Measurements from ENCODE around the gene EXOC6.
A peak's percentile ranks its signal among the peaks of the same experiment; 100 is the strongest.
"Not testable (repeated sequence)": the region's sequence is repeated elsewhere in the genome, so short reads cannot be mapped to it uniquely, and the experiment has no call there.

The EXOC6 gene

DNA sequence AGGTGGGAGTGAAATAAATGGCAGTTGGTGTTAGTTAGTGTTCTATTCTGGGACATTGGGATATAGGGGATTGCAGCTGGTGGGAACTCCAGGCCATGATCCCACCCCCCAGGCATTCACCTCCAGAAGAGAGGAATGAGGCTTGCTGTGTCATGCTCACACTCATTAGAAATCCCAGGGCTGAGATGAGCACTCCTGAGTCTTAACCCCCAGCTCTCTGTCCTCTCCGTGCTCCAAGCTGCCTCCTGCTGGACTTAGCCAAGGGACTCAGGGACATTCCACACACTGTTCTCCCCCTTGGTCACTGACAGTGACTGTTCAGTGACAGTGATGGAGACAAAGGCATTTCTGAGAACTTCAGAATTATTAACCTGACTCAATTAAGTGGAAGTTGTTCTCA is 246.9 kb downstream of the EXOC6 start:
- TF ChIP-seq, protein P1, sequence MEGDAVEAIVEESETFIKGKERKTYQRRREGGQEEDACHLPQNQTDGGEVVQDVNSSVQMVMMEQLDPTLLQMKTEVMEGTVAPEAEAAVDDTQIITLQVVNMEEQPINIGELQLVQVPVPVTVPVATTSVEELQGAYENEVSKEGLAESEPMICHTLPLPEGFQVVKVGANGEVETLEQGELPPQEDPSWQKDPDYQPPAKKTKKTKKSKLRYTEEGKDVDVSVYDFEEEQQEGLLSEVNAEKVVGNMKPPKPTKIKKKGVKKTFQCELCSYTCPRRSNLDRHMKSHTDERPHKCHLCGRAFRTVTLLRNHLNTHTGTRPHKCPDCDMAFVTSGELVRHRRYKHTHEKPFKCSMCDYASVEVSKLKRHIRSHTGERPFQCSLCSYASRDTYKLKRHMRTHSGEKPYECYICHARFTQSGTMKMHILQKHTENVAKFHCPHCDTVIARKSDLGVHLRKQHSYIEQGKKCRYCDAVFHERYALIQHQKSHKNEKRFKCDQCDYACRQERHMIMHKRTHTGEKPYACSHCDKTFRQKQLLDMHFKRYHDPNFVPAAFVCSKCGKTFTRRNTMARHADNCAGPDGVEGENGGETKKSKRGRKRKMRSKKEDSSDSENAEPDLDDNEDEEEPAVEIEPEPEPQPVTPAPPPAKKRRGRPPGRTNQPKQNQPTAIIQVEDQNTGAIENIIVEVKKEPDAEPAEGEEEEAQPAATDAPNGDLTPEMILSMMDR (IDR thresholded peaks at IDR 0.05; ENCODE audit: insufficient read depth, missing control alignments), result no peak
- no peak for FAIRE-seq
- no peak for DNase-seq (ENCODE audit: insufficient read length, low spot score)

DNA sequence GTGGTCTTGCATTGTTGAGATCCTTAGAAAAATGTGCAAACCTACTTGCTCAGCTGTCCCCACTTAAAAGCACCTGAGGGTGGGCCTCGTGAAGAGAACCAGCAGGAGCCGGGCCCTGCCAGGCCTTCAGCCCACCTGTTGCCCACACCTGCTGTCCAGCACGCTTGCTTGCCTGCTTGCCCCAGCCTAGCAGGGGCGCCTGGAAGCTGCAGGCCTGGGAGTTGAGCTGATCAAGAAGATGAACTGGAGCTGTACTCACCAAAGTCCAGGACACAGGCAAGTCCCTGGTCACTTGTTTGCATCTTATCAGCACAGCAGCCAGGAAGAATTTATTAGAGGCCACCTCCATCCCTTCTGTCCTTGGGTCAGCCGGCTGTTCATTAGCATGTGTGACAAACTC is 248.6 kb downstream of the EXOC6 start:
- DNase-seq (ENCODE audit: insufficient read length, low spot score), result no peak
- TF ChIP-seq, protein P1 (IDR thresholded peaks at IDR 0.05; ENCODE audit: insufficient read depth, missing control alignments), result no peak
- FAIRE-seq, result no peak

DNA sequence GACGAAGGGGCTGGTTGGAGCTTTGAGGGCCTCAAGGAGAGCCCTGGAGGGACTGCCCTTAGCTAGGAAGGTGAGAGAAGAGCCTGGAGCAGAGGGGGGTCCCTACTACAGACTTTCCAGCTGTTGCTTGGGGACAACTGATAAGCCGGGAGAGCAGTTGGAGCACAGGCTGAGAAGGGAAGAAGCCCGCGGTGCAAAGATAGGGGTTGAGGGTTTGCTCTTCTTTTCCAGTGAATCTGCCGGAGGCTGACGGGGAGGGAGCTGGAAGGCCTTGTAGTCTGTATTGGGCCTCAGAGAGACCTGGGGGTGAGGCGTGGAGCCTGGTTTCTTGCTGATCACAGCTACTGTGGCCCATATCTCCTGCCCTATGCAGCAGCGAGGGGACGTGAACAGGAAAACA is 249.1 kb downstream of the EXOC6 start:
- TF ChIP-seq, protein P1 (IDR thresholded peaks at IDR 0.05; ENCODE audit: insufficient read depth, missing control alignments), result no peak
- FAIRE-seq, result no peak
- no peak for DNase-seq (ENCODE audit: insufficient read length, low spot score)

DNA sequence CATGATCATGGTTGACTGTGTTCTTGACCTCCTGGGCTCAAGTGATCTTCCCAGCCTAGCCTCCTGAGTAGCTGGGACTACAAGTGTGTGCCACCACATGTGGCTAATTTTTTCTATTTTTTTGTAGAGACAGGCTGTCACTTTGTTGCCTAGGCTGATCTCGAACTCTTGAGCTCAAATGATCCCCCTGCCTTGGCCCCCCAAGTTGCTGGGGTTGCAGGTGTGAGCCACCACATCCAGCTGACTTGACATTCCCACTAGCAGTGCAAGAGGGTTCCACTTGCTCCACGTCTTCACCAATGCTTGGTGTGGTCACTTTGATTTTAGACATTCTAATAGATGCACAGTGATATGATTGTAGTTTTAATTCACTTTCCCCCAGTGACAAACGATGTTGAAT is 250.5 kb downstream of the EXOC6 start:
- TF ChIP-seq, protein P1 (IDR thresholded peaks at IDR 0.05; ENCODE audit: insufficient read depth, missing control alignments), result no peak
- FAIRE-seq (no peak), DNase-seq (ENCODE audit: insufficient read length, low spot score) (no peak)

DNA sequence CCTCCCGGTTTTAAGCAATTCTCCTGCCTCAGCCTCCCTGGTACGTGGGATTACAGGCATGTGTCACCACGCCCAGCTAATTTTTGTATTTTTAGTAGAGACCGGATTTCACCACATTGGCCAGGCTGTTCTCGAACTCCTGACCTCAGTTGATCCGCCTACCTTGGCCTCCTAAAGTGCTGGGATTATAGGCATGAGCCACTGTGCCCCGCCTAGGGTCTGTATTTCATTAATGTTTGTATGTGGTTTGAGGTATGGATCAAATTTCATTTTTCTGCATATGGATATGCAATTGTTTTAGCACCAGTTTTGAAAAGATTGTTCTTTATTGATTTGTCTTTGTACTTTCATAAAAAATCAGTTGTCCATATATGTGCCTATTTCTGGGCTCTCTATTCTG is 251.3 kb downstream of the EXOC6 start:
- DNase-seq (ENCODE audit: insufficient read length, low spot score) (no peak), FAIRE-seq (no peak)
- TF ChIP-seq, protein P1 (IDR thresholded peaks at IDR 0.05; ENCODE audit: insufficient read depth, missing control alignments), result no peak

DNA sequence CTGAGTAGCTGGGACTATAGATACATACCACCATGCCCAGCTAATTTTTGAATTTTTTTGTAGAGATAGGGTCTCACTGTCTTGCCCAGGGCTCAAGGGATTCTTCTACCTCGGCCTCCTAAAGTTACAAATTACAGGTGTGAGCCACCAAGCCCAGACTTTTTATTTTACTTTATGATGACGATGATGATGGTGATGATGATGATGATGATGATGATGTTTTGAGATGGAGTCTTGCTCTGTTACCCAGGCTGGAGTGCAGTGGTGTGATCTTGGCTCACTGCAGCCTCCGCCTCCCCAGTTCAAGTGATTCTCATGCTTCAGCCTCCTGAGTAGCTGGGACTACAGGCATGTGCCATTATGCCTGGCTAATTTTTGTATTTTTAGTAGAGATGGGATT is 252.8 kb downstream of the EXOC6 start:
- FAIRE-seq; DNase-seq (ENCODE audit: insufficient read length, low spot score): not testable (repeated sequence)

DNA sequence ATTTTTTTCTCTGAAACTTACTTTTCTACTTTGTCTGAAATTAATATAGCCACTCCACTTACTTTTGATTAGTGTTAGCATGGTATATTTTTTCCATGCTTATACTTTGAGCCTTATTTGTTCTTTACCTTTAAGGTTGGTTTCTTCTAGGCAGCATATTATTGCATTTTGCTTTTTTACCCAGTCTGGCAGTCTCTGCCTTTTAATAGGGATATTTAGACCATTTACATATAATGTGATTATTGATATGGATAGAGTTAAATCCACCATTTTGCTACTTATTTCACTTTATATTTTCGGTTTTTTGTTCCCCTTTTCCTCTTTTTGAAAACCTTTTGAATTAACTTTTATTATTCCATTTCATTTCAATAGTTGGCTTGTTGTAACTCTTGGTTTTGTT is 255.6 kb downstream of the EXOC6 start:
- TF ChIP-seq, protein P1 (IDR thresholded peaks at IDR 0.05; ENCODE audit: insufficient read depth, missing control alignments), result no peak
- FAIRE-seq, result peak; percentile 29
- no peak for DNase-seq (ENCODE audit: insufficient read length, low spot score)

DNA sequence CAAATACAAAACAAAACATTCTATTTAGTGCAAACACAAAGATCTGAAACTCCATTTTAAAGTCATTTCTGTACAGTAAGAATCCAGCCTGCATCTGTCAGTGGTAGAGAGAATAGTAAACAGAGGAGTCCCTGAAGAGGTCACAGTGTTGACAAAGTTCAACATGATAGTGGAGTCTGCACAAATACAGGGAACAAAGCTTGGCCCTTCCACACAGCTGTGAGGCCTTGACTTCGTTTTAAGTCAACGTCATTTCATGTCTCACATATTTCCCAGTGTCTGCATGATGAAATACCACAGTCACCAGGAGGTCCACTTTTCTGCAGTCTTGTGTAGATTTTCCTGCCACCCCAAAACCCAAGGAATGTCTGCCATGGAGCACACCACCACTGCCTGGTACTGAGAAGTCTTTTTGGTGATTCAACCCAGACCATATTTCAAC is 258.3 kb downstream of the EXOC6 start:
- TF ChIP-seq, protein P1 (IDR thresholded peaks at IDR 0.05; ENCODE audit: insufficient read depth, missing control alignments), result no peak

More for the DNA sequence above, 258.3 kb downstream of the EXOC6 start:
- no peak for DNase-seq (ENCODE audit: insufficient read length, low spot score)
- no peak for FAIRE-seq
